Activated CD8-positive, alpha-beta T cell treated with anti-CD3 and anti-CD28 coated beads, Interleukin-2, amount 10 ng/mL, durations not matched to agents 7 days and 5 days (primary cell): ENCODE results near the gene STRBP. TPM values are rescaled to one million over a fixed set of nuclear protein-coding genes. Genes with fewer than 3 reads are reported as not detected.
"Not testable (repeated sequence)": the region's sequence is repeated elsewhere in the genome, so short reads cannot be mapped to it uniquely, and the experiment has no call there.

ENCODE experiments used
- ATAC-seq: fragments of 150-1000 bp; cut with Tn5 transposase; one replicate; pipeline ENCODE4 v1.10.0; 2021; ENCODE audit warnings: moderate library complexity
- CTCF ChIA-PET: fragments of 350-600 bp; sonication (Branson Sonifier 250); formaldehyde crosslinking; loops from one replicate; lab custom pipeline; 2021; ENCODE audit warnings: antibody characterized with exemption; lab: Charles Lee
- POLR2A ChIA-PET: fragments of 350-600 bp; sonication (Branson Sonifier 250); formaldehyde crosslinking; loops from one replicate; lab custom pipeline; 2021; ENCODE audit warnings: antibody characterized with exemption; lab: Charles Lee
- DNase-seq: peaks from one replicate; pipeline ENCODE4 v3.0.0-alpha.2; 2020
- H3K27ac Mint-ChIP-seq: one replicate; pipeline ENCODE4 v1.8.0; 2021; ENCODE audit warnings: mild to moderate bottlenecking, mixed read lengths
- H3K27me3 Mint-ChIP-seq: one replicate; pipeline ENCODE4 v1.8.0; 2021; ENCODE audit warnings: low read depth, mixed read lengths
- H3K36me3 Mint-ChIP-seq: one replicate; pipeline ENCODE4 v1.8.0; 2021; ENCODE audit warnings: low read depth, mixed read lengths
- H3K4me1 Mint-ChIP-seq: one replicate; pipeline ENCODE4 v1.8.0; 2021; ENCODE audit warnings: low read depth, mixed read lengths
- H3K4me3 Mint-ChIP-seq: one replicate; pipeline ENCODE4 v1.8.0; 2021; ENCODE audit warnings: mild to moderate bottlenecking, mixed read lengths
- H3K9me3 Mint-ChIP-seq: one replicate; pipeline ENCODE4 v1.8.0; 2022; ENCODE audit warnings: mixed read lengths; ENCODE audit not compliant: insufficient read depth
- total RNA-seq, 2 experiments: library from RNA; stranded (reverse); gene quantifications; one replicate each; pipeline ENCODE4 v1.2.3, GENCODE V29; 2021

The STRBP gene
- total RNA-seq, 2 experiments from 2014 or later = 26.1 to 26.5 TPM

DNA sequence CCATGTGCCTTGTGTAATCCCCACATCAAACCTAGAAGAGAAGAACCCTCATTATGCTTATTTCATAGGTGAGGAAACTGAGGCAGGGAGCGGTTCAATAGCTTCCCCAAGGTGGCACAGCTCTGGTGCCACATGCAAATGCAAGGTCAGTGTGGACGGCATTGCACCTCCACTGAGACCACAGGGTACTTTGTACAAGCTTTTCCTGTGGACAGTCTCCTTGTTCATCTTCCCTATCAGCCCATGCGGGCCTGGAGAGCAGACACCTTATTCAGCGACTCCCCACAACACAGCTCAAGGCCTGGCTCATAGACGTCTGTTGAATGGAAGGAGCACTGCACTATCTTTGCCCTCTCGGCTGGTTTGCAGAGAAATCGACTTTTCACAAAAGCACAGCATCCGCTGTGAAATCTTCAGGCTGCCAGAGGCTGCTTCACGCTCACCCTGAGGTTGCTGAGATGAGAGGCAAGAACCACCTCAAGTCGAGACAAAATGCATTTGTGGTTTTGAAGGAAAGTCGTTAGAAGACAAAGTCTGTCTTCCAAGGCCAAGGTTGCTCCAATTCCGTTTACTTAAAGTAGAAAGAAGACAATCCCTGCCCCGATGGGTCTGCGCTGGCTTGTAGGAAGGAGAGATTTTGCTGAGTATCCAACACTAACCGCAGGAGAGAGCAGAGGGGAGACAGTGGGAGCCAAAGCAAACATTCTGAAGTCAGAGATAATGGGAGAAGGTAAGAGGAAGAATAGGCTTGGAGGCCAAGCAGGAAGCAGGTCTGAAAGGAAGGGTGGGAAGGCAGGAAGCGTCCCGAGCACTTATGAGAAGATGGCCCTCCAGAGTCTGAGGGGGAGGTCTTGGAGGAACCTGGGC, 34.2 kb upstream of the STRBP start:
- ATAC-seq (no peak), DNase-seq (peak; percentile 36)
- Mint-ChIP-seq H3K36me3 (no peaks in the 10 kb centered on the region), H3K4me3 (no peak overlapping the region), H3K27ac (peak overlapping the region; percentile 48), H3K9me3 (no peaks in the 10 kb centered on the region), H3K4me1 (peaks cover 34% of the 10 kb centered on the region), H3K27me3 (peaks cover 2% of the 10 kb centered on the region)
- CTCF ChIA-PET = no interaction called here
- POLR2A ChIA-PET = no interaction called here

- Mint-ChIP-seq H3K27ac (peak overlapping the region; percentile 48), H3K4me1 (peaks cover 34% of the 10 kb centered on the region)
- POLR2A ChIA-PET, H3K9me3 Mint-ChIP-seq, H3K36me3 Mint-ChIP-seq, DNase-seq, H3K27me3 Mint-ChIP-seq, H3K4me3 Mint-ChIP-seq, ATAC-seq, CTCF ChIA-PET: not testable (repeated sequence)
These were observed 33.5 kb upstream of the STRBP start for GRCh38 chr9:123301936-123302335.

DNA sequence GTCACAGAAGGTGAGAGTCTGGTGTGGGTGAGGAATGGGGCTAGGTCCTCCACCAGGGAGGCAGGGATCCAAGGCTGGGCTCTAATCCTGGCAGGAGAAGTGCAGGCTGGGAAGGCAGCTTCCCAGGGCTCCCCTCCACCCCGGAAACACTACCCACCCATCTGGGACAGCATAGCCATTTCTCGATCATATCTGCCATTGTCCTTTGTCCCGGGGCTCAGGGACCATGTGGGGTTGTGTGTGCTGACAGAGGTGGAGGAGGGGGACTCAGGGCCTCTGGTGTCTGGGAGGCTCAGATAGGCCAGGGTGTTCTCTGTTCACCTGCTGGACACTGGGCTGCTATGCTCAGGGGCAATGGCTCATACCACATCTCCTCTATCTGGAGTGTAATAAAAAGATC, 32.2 kb upstream of the STRBP start:
- Mint-ChIP-seq H3K27ac (no peak overlapping the region), H3K27me3 (peaks cover 2% of the 10 kb centered on the region), H3K4me1 (peaks cover 34% of the 10 kb centered on the region), H3K9me3 (no peaks in the 10 kb centered on the region), H3K36me3 (no peaks in the 10 kb centered on the region), H3K4me3 (no peak overlapping the region)
- CTCF ChIA-PET = interaction anchor here (1.2 kb wide), 1 partner anchor 39 kb away, joined by 3 read pairs; no protein-coding TSS in a partner anchor
- ATAC-seq (no peak), DNase-seq (no peak)
- POLR2A ChIA-PET = interaction anchor here (1.1 kb wide), 1 partner anchor 18 kb away, joined by 3 read pairs; no protein-coding TSS in a partner anchor

GRCh38 chr9:123299558-123300126, 31.3 kb upstream of the STRBP start:
- Mint-ChIP-seq H3K4me1 (peaks cover 26% of the 10 kb centered on the region), H3K27me3 (peaks cover 2% of the 10 kb centered on the region), H3K27ac (no peak overlapping the region), H3K4me3 (no peak overlapping the region), H3K9me3 (no peaks in the 10 kb centered on the region), H3K36me3 (no peaks in the 10 kb centered on the region)
- no peak for DNase-seq
- CTCF ChIA-PET = interaction anchor here (3.4 kb wide), 1 partner anchor 51 kb away, joined by 11 read pairs; no protein-coding TSS in a partner anchor
- ATAC-seq = no peak
- POLR2A ChIA-PET = interaction anchor here (1.1 kb wide), 1 partner anchor 19 kb away, joined by 3 read pairs; no protein-coding TSS in a partner anchor

- no peaks in the 10 kb centered on the region for H3K36me3 Mint-ChIP-seq
- CTCF ChIA-PET = interaction anchor here (1.4 to 2.2 kb wide), 2 partner anchors 9 to 52 kb away, joined by 3 to 6 read pairs; no protein-coding TSS in a partner anchor
These were observed 27.8 kb upstream of the STRBP start for GRCh38 chr9:123296174-123296573.

DNA sequence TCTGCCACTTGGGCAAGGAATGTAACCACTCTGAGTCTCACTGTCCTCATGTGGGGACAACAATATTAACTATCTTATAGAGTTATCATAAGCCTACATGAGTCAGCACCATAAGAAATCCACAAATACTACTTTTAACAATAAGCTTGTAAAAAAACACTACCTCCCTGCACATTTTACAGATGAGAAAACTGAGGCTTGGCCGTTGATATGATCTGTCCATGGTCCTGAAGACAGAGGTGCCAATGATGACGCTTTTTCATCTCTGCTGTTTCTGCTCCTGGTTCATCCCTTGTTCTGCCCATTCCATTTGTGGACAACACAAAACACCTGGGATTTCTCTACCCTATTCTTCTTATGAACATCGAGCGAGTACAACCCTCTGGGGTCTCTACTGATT, 23.4 kb upstream of the STRBP start:
- Mint-ChIP-seq H3K27me3 (peaks cover 11% of the 10 kb centered on the region), H3K4me1 (no peaks in the 10 kb centered on the region), H3K27ac (no peak overlapping the region), H3K4me3 (no peak overlapping the region), H3K36me3 (no peaks in the 10 kb centered on the region), H3K9me3 (no peaks in the 10 kb centered on the region)
- CTCF ChIA-PET = interaction anchor here (1.4 kb wide), 1 partner anchor 67 kb away, joined by 4 read pairs; no protein-coding TSS in a partner anchor
- POLR2A ChIA-PET = no interaction called here
- peak; percentile 32 for DNase-seq
- no peak for ATAC-seq

More at GRCh38 chr9:123296174-123296573, 27.8 kb upstream of the STRBP start:
- Mint-ChIP-seq H3K4me3 (no peak overlapping the region), H3K4me1 (no peaks in the 10 kb centered on the region), H3K27ac (no peak overlapping the region), H3K27me3 (peaks cover 11% of the 10 kb centered on the region), H3K9me3 (no peaks in the 10 kb centered on the region)
- DNase-seq (no peak), ATAC-seq (no peak)
- POLR2A ChIA-PET = no interaction called here

DNA sequence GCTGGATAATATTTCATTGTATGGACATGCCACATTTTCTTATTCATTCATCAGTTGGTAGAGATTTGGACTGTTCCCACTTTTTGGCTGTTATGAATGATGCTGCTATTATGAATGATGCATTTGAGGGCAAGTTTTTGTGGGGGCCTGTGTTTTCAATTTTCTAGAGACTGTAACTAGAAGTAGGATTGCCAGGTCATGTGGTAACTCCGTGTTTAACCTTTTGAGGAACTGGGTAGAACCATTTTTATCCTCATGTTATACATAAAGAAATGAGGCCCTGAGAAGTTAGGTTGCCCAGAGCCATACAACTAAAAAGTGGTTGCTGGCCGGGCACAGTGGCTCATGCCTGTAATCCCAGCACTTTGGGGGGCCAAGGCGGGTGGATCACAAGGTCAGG, 22.4 kb upstream of the STRBP start:
- no peak overlapping the region for H3K27ac Mint-ChIP-seq
- DNase-seq (no peak), ATAC-seq (no peak)
- H3K4me1 Mint-ChIP-seq = no peaks in the 10 kb centered on the region
- H3K36me3 Mint-ChIP-seq = no peaks in the 10 kb centered on the region
- POLR2A ChIA-PET = no interaction called here
- H3K4me3 Mint-ChIP-seq = no peak overlapping the region
- H3K9me3 Mint-ChIP-seq = no peaks in the 10 kb centered on the region
- H3K27me3 Mint-ChIP-seq = peaks cover 15% of the 10 kb centered on the region
- CTCF ChIA-PET = no interaction called here

- CTCF ChIA-PET = no interaction called here
These were observed 19.3 kb upstream of the STRBP start for GRCh38 chr9:123287639-123288038.

GRCh38 chr9:123286324-123286723, 17.9 kb upstream of the STRBP start:
- no peak overlapping the region for H3K27ac Mint-ChIP-seq
- ATAC-seq = no peak
- no peaks in the 10 kb centered on the region for H3K9me3 Mint-ChIP-seq

More at GRCh38 chr9:123287639-123288038, 19.3 kb upstream of the STRBP start:
- Mint-ChIP-seq H3K4me3 (no peak overlapping the region), H3K36me3 (no peaks in the 10 kb centered on the region), H3K27me3 (peaks cover 11% of the 10 kb centered on the region), H3K27ac (no peak overlapping the region), H3K4me1 (no peaks in the 10 kb centered on the region), H3K9me3 (no peaks in the 10 kb centered on the region)
- DNase-seq (no peak), ATAC-seq (no peak)
- POLR2A ChIA-PET = no interaction called here

GRCh38 chr9:123284656-123285055, 16.3 kb upstream of the STRBP start:
- no peaks in the 10 kb centered on the region for H3K4me1 Mint-ChIP-seq
- peaks cover 5% of the 10 kb centered on the region for H3K27me3 Mint-ChIP-seq
- CTCF ChIA-PET = no interaction called here
- H3K4me3 Mint-ChIP-seq = no peak overlapping the region
- POLR2A ChIA-PET = no interaction called here
- no peaks in the 10 kb centered on the region for H3K36me3 Mint-ChIP-seq
- DNase-seq = no peak
- H3K27ac Mint-ChIP-seq = no peak overlapping the region
- ATAC-seq = no peak
- H3K9me3 Mint-ChIP-seq = no peaks in the 10 kb centered on the region

More at GRCh38 chr9:123286324-123286723, 17.9 kb upstream of the STRBP start:
- ChIA-PET POLR2A (no interaction called here), CTCF (interaction anchor here (1.0 kb wide), 1 partner anchor 64 kb away, joined by 3 read pairs; no protein-coding TSS in a partner anchor)
- Mint-ChIP-seq H3K4me1 (no peaks in the 10 kb centered on the region), H3K27me3 (peaks cover 5% of the 10 kb centered on the region), H3K4me3 (no peak overlapping the region), H3K36me3 (no peaks in the 10 kb centered on the region)
- DNase-seq = no peak

- H3K9me3 Mint-ChIP-seq = peaks cover 5% of the 10 kb centered on the region
- peaks cover 5% of the 10 kb centered on the region for H3K27me3 Mint-ChIP-seq
- peaks cover 6% of the 10 kb centered on the region for H3K36me3 Mint-ChIP-seq
- peaks cover 8% of the 10 kb centered on the region for H3K4me1 Mint-ChIP-seq
- CTCF ChIA-PET = no interaction called here
- POLR2A ChIA-PET = no interaction called here
- no peak overlapping the region for H3K4me3 Mint-ChIP-seq
- ATAC-seq (no peak), DNase-seq (no peak)
- no peak overlapping the region for H3K27ac Mint-ChIP-seq
These were observed 15.1 kb upstream of the STRBP start for GRCh38 chr9:123283455-123283854.

- peaks cover 13% of the 10 kb centered on the region for H3K4me1 Mint-ChIP-seq
- POLR2A ChIA-PET = interaction anchor here (1.1 kb wide), 1 partner anchor 40 kb away, joined by 3 read pairs; no protein-coding TSS in a partner anchor
- H3K36me3 Mint-ChIP-seq = peaks cover 6% of the 10 kb centered on the region
- CTCF ChIA-PET = no interaction called here
- H3K9me3 Mint-ChIP-seq = peaks cover 5% of the 10 kb centered on the region
- H3K27ac Mint-ChIP-seq = no peak overlapping the region
- DNase-seq (no peak), ATAC-seq (no peak)
- H3K27me3 Mint-ChIP-seq = peaks cover 5% of the 10 kb centered on the region
- no peak overlapping the region for H3K4me3 Mint-ChIP-seq
These were observed 14.6 kb upstream of the STRBP start for GRCh38 chr9:123283048-123283408.
